Measurements from ENCODE around the gene ARF3.

The ARF3 gene

DNA sequence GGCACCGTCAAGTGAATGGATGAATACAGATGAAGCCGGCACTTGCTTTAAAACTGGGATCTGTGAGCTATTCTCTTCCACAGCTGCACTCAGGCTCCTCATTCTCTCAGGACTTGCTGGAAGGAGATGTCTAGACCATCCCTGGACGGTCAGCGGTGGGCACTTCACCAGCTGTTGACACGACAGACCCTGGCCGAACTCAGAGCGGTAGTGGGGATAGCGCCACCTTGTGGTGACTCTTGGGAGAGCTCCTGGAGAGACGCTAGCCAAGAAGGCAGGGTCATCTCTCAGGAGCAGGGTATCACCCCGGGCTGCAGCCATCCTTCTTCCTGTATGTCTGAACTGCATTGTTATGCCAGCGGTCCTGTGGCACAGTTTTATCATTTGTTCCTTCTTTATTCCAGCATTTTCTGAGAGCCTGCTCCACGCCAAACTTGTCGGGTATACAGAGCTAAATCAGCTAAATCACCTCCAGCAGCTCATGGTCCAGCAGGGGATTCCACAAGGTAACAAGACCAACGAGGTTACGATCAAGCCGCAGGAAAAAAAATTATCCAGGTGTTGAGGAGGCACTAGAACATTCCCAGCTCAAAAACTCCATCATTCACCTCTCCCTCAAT lies 30.9 kb upstream of the ARF3 start:
- TF ChIP-seq, protein P1, sequence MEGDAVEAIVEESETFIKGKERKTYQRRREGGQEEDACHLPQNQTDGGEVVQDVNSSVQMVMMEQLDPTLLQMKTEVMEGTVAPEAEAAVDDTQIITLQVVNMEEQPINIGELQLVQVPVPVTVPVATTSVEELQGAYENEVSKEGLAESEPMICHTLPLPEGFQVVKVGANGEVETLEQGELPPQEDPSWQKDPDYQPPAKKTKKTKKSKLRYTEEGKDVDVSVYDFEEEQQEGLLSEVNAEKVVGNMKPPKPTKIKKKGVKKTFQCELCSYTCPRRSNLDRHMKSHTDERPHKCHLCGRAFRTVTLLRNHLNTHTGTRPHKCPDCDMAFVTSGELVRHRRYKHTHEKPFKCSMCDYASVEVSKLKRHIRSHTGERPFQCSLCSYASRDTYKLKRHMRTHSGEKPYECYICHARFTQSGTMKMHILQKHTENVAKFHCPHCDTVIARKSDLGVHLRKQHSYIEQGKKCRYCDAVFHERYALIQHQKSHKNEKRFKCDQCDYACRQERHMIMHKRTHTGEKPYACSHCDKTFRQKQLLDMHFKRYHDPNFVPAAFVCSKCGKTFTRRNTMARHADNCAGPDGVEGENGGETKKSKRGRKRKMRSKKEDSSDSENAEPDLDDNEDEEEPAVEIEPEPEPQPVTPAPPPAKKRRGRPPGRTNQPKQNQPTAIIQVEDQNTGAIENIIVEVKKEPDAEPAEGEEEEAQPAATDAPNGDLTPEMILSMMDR (IDR thresholded peaks at IDR 0.05; ENCODE audit: control insufficient read depth, extremely low read depth, insufficient read depth) = peak; percentile 81
- DNase-seq (ENCODE audit: low read depth) = no peak
- H3K4me3 ChIP-seq (ENCODE audit: low read depth, low read length) = no peak overlapping the region

- TF ChIP-seq, protein P1 (IDR thresholded peaks at IDR 0.05; ENCODE audit: control insufficient read depth, extremely low read depth, insufficient read depth) = no peak
- H3K4me3 ChIP-seq (ENCODE audit: low read depth, low read length) = no peak overlapping the region
- no peak for DNase-seq (ENCODE audit: low read depth)
Observed at GRCh38 chr12:48986720-48987291, 29.5 kb upstream of the ARF3 start.

DNA sequence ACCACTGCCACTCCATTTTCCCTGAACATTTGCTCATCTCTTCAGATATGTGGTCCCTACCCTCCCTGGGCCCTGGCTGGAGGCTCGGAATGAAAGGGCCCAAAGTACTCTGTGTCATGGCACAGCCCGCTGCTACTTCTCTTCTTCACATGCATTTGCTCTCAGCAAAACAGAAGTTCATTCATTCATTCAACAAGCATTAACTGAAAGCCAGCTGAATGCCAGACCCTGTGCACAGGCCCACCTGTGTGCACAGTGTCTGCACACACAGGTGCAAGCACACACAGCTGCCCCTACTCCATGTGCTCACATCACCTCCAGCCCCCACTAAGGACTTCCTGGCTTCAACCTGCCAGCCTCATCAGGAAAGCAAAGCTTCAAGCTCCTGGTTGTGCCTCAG lies 28.6 kb upstream of the ARF3 start:
- DNase-seq (ENCODE audit: low read depth) = no peak
- H3K4me3 ChIP-seq (ENCODE audit: low read depth, low read length) = no peak overlapping the region
- TF ChIP-seq, protein P1 (IDR thresholded peaks at IDR 0.05; ENCODE audit: control insufficient read depth, extremely low read depth, insufficient read depth) = no peak

GRCh38 chr12:48985475-48985897 lies 28.2 kb upstream of the ARF3 start:
- no peak for DNase-seq (ENCODE audit: low read depth)
- TF ChIP-seq, protein P1 (IDR thresholded peaks at IDR 0.05; ENCODE audit: control insufficient read depth, extremely low read depth, insufficient read depth) = no peak
- H3K4me3 ChIP-seq (ENCODE audit: low read depth, low read length) = no peak overlapping the region

- TF ChIP-seq, protein P1 (IDR thresholded peaks at IDR 0.05; ENCODE audit: control insufficient read depth, extremely low read depth, insufficient read depth) = no peak
- no peak for DNase-seq (ENCODE audit: low read depth)
- no peak overlapping the region for H3K4me3 ChIP-seq (ENCODE audit: low read depth, low read length)
Observed at GRCh38 chr12:48982397-48983080, 25.3 kb upstream of the ARF3 start.

DNA sequence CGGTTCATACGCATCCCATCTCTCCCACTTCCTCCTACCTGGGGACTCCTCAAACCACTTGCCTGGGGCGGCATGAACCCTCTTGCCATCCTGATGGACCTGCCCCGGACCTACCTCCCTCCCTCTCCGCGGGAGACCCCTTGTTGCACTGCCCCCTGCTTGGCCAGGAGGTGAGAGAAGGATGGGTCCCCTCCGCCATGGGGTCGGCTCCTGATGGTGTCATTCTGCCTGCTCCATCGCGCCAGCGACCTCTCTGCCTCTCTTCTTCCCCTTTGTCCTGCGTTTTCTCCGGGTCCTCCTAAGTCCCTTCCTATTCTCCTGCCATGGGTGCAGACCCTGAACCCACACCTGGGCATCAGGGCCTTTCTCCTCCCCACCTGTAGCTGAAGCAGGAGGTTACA lies 24.5 kb upstream of the ARF3 start:
- no peak overlapping the region for H3K4me3 ChIP-seq (ENCODE audit: low read depth, low read length)
- TF ChIP-seq, protein P1 (IDR thresholded peaks at IDR 0.05; ENCODE audit: control insufficient read depth, extremely low read depth, insufficient read depth) = no peak
- no peak for DNase-seq (ENCODE audit: low read depth)

Data from LNCaP clone FGC (cell line).